Measurements from ENCODE around the gene PXN. TPM values are rescaled to one million over a fixed set of nuclear protein-coding genes. Genes with fewer than 3 reads are reported as not detected.

PXN gene
- total and polyA plus RNA-seq, 2 of the 13 experiments (the other 11 are each of a cell fraction or from before 2014, with no cell fraction given): 13.6 to 14.2 TPM

DNA sequence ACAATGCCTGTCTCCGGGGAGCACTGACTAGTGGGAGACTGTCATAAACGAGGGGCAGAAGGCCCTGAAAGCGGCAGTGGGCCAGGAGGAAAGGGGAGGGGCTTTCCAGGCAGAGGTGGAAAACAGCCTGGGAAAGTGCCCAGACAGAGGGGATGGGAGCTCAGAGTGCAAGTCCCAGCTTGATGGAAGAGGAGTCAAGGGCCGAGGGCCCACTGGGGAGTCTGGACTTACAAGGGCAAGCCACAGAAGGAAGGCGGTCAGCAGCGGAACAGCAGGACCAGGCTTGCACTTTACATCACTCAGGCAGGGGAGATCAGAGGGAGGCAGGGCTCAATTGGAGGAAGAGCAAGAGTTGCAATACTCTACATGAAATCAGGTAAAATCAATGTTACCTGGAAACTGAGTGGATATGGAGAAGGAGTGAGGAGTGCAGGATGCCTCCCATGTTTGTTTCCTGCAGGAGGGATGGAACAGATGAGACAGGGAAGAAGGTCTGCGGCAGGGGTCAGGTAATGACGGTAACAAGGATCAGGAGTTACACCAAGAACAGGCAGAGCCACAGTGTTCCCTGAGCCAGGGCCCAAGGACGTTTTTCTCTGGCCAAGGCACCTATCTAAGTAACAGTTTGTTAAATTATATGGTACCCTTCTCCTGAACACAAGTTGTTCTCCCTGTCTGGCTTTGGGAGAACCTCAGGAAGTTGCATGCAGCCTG is 23.8 kb downstream of the PXN start:
- POLR2A ChIA-PET: interaction anchor here (0.9 to 1.5 kb wide), 2 partner anchors 11 to 51 kb away, joined by 3 to 7 read pairs; partner anchors contain the start of gene RNU4-1
- Histone ChIP-seq H3K9me3 (ENCODE audit: low read length) (no peaks in the 10 kb centered on the region), H3K4me3 (replicated peaks in 1 of 3; ENCODE audit: insufficient read depth in 1 of 3, low read depth in 2 of 3, low read length in 3 of 3) (no peak overlapping the region), H3K4me1 (ENCODE audit: insufficient read depth, low read length) (peaks cover 43% of the 10 kb centered on the region), H3K4me2 (ENCODE audit: low read depth, low read length) (no peak overlapping the region), H3K36me3 (replicated peaks in 1 of 2; ENCODE audit: control insufficient read depth in 1 of 2, insufficient read depth in 2 of 2, low read length in 2 of 2) (no peaks in the 10 kb centered on the region; a peak in 1 of 5 replicates), H3K9ac (ENCODE audit: insufficient read depth, low read depth, low read length) (no peak overlapping the region), H3K79me2 (ENCODE audit: insufficient read depth, low read length) (peaks cover 24% of the 10 kb centered on the region), H3K27me3 (ENCODE audit: control insufficient read depth in 1 of 2, insufficient read depth in 2 of 2, low read length in 2 of 2) (no peaks in the 10 kb centered on the region), H3K27ac (ENCODE audit: extremely low read length, insufficient read depth, low read length) (no peak overlapping the region), H4K20me1 (ENCODE audit: insufficient read depth, low read length) (peaks cover 9% of the 10 kb centered on the region; the same call in 1 of the 2 replicates), H2AFZ (ENCODE audit: low read length) (no peak overlapping the region)
- DNase-seq (ENCODE audit: low spot score) (no peak), ATAC-seq (no peak; the same call in 2 of the 3 replicates), FAIRE-seq (no peak)
- no peak for TF ChIP-seq ARHGAP35 (CRISPR knock-in tag; IDR thresholded peaks at IDR 0.05; ENCODE audit: borderline replicate concordance)
- no peak for TF ChIP-seq ZFY (CRISPR knock-in tag; IDR thresholded peaks at IDR 0.05)
- TF ChIP-seq JUN (CRISPR knock-in tag; IDR thresholded peaks at IDR 0.05): no peak
- no peak for TF ChIP-seq KDM1A (CRISPR knock-in tag; IDR thresholded peaks at IDR 0.05)
- no peak for TF ChIP-seq MTF2 (CRISPR knock-in tag; IDR thresholded peaks at IDR 0.05; ENCODE audit: borderline replicate concordance)
- TF ChIP-seq GATAD2A (CRISPR knock-in tag; IDR thresholded peaks at IDR 0.05): no peak
- TF ChIP-seq, protein P1, sequence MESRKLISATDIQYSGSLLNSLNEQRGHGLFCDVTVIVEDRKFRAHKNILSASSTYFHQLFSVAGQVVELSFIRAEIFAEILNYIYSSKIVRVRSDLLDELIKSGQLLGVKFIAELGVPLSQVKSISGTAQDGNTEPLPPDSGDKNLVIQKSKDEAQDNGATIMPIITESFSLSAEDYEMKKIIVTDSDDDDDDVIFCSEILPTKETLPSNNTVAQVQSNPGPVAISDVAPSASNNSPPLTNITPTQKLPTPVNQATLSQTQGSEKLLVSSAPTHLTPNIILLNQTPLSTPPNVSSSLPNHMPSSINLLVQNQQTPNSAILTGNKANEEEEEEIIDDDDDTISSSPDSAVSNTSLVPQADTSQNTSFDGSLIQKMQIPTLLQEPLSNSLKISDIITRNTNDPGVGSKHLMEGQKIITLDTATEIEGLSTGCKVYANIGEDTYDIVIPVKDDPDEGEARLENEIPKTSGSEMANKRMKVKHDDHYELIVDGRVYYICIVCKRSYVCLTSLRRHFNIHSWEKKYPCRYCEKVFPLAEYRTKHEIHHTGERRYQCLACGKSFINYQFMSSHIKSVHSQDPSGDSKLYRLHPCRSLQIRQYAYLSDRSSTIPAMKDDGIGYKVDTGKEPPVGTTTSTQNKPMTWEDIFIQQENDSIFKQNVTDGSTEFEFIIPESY (CRISPR knock-in tag; IDR thresholded peaks at IDR 0.05): no peak
- no peak for TF ChIP-seq FOXM1 (CRISPR knock-in tag; IDR thresholded peaks at IDR 0.05)
- TF ChIP-seq, protein P2, sequence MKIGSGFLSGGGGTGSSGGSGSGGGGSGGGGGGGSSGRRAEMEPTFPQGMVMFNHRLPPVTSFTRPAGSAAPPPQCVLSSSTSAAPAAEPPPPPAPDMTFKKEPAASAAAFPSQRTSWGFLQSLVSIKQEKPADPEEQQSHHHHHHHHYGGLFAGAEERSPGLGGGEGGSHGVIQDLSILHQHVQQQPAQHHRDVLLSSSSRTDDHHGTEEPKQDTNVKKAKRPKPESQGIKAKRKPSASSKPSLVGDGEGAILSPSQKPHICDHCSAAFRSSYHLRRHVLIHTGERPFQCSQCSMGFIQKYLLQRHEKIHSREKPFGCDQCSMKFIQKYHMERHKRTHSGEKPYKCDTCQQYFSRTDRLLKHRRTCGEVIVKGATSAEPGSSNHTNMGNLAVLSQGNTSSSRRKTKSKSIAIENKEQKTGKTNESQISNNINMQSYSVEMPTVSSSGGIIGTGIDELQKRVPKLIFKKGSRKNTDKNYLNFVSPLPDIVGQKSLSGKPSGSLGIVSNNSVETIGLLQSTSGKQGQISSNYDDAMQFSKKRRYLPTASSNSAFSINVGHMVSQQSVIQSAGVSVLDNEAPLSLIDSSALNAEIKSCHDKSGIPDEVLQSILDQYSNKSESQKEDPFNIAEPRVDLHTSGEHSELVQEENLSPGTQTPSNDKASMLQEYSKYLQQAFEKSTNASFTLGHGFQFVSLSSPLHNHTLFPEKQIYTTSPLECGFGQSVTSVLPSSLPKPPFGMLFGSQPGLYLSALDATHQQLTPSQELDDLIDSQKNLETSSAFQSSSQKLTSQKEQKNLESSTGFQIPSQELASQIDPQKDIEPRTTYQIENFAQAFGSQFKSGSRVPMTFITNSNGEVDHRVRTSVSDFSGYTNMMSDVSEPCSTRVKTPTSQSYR (CRISPR knock-in tag; IDR thresholded peaks at IDR 0.05; ENCODE audit: borderline replicate concordance): no peak
- TF ChIP-seq GATA4 (IDR thresholded peaks at IDR 0.05; ENCODE audit: borderline replicate concordance, low read depth): no peak
- TF ChIP-seq SRF (IDR thresholded peaks at IDR 0.05; ENCODE audit: low read depth, low read length): no peak
- TF ChIP-seq, protein P3, sequence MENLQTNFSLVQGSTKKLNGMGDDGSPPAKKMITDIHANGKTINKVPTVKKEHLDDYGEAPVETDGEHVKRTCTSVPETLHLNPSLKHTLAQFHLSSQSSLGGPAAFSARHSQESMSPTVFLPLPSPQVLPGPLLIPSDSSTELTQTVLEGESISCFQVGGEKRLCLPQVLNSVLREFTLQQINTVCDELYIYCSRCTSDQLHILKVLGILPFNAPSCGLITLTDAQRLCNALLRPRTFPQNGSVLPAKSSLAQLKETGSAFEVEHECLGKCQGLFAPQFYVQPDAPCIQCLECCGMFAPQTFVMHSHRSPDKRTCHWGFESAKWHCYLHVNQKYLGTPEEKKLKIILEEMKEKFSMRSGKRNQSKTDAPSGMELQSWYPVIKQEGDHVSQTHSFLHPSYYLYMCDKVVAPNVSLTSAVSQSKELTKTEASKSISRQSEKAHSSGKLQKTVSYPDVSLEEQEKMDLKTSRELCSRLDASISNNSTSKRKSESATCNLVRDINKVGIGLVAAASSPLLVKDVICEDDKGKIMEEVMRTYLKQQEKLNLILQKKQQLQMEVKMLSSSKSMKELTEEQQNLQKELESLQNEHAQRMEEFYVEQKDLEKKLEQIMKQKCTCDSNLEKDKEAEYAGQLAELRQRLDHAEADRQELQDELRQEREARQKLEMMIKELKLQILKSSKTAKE (CRISPR knock-in tag; IDR thresholded peaks at IDR 0.05; ENCODE audit: borderline replicate concordance): no peak
- TF ChIP-seq, protein P4, sequence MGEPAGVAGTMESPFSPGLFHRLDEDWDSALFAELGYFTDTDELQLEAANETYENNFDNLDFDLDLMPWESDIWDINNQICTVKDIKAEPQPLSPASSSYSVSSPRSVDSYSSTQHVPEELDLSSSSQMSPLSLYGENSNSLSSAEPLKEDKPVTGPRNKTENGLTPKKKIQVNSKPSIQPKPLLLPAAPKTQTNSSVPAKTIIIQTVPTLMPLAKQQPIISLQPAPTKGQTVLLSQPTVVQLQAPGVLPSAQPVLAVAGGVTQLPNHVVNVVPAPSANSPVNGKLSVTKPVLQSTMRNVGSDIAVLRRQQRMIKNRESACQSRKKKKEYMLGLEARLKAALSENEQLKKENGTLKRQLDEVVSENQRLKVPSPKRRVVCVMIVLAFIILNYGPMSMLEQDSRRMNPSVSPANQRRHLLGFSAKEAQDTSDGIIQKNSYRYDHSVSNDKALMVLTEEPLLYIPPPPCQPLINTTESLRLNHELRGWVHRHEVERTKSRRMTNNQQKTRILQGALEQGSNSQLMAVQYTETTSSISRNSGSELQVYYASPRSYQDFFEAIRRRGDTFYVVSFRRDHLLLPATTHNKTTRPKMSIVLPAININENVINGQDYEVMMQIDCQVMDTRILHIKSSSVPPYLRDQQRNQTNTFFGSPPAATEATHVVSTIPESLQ (CRISPR knock-in tag; conservative IDR thresholded peaks at IDR 0.05): no peak
- TF ChIP-seq ZBTB20 (CRISPR knock-in tag; IDR thresholded peaks at IDR 0.05; ENCODE audit: borderline replicate concordance, low read depth): no peak
- in situ Hi-C loops (cut with HindIII; ENCODE audit: extremely low pct_ligation_motif_present, low pct_unique_long_range_greater_than_20kb): no loop called here
- CTCF ChIA-PET (ENCODE audit: low intra/inter-chr PET ratio, low total read pairs): no interaction called here
- BruUV-seq (replicated peaks): no TSS peak
- intact Hi-C loops (cut with micrococcal nuclease; ENCODE audit: unreplicated experiment): no loop called here
- WGBS (ENCODE audit: low lambda C conversion rate): 89% methylated on average over 9 of the region's 9 CpGs

Measured in HepG2 (cell line).